ENCODE data around the gene CD22. TPM values are rescaled to one million over a fixed set of nuclear protein-coding genes. Genes with fewer than 3 reads are reported as not detected.

The CD22 gene
- total and polyA plus RNA-seq, 8 donors = 2.0 to 5.7 (median 4.0) TPM; not detected in 3

DNA sequence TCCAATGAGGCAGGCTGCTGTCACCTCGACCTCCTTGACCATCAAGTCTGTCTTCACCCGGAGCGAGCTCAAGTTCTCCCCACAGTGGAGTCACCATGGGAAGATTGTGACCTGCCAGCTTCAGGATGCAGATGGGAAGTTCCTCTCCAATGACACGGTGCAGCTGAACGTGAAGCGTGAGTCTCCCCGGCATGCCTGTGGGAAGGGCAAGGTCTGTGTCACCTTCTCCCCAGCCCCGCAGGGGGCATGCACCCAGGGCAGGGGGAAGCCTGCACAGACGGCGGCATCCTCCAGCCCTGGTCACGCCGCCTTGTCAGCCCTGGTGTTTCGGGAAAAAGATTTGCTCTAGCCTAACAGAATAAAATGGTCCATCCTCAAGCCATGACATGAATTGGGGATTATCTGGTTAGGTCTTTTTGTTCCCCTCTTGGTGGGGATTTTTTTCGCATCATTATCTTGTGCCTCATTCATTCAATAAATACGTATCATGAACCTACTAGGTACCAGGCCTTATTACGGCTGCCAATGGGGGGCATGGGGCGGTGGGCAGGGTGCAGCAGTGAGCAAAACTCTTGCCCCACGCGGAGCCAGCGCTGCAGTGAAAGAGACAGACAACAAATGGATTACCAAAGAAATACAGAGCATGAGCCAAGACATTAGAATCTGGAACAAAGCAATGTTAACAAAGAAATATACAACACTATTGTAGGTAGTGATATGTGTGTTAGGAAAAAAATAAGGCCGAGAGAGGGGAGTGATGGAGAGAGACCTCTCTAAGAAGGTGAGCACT is 7.4 kb downstream of the CD22 start:
- 82 to 89% (median 86%) methylated on average over 21 of the region's 21 CpGs for WGBS, 5 donors
- Histone ChIP-seq H3K27ac (no peak overlapping the region), H3K4me1 (no peaks in the 10 kb centered on the region), H3K9me3 (no peaks in the 10 kb centered on the region), H3K27me3 (peaks cover 0 to 27% (median 9%) of the 10 kb centered on the region in 3 donors), H3K4me3 (no peak overlapping the region), H3K36me3 (no peaks in the 10 kb centered on the region)
- no peak for TF ChIP-seq EP300 (IDR thresholded peaks at IDR 0.05)
- TF ChIP-seq POLR2A (IDR thresholded peaks at IDR 0.05) = no peak
- TF ChIP-seq, protein P1, sequence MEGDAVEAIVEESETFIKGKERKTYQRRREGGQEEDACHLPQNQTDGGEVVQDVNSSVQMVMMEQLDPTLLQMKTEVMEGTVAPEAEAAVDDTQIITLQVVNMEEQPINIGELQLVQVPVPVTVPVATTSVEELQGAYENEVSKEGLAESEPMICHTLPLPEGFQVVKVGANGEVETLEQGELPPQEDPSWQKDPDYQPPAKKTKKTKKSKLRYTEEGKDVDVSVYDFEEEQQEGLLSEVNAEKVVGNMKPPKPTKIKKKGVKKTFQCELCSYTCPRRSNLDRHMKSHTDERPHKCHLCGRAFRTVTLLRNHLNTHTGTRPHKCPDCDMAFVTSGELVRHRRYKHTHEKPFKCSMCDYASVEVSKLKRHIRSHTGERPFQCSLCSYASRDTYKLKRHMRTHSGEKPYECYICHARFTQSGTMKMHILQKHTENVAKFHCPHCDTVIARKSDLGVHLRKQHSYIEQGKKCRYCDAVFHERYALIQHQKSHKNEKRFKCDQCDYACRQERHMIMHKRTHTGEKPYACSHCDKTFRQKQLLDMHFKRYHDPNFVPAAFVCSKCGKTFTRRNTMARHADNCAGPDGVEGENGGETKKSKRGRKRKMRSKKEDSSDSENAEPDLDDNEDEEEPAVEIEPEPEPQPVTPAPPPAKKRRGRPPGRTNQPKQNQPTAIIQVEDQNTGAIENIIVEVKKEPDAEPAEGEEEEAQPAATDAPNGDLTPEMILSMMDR (IDR thresholded peaks at IDR 0.05) = no peak
- no peak for TF ChIP-seq POLR2AphosphoS5 (IDR thresholded peaks at IDR 0.05)
- DNase-seq = no peak
- intact Hi-C loops (cut with DNase I; ENCODE audit: low total_unique reads) = no loop called here

GRCh38 chr19:35337097-35337983 is 8.4 kb downstream of the CD22 start:
- no peak overlapping the region for H3K4me3 ChIP-seq
- no peaks in the 10 kb centered on the region for H3K36me3 ChIP-seq
- intact Hi-C loops (cut with DNase I; ENCODE audit: low total_unique reads) = no loop called here
- TF ChIP-seq POLR2A (IDR thresholded peaks at IDR 0.05) = no peak
- no peak for TF ChIP-seq POLR2AphosphoS5 (IDR thresholded peaks at IDR 0.05)
- H3K9me3 ChIP-seq = no peaks in the 10 kb centered on the region
- H3K27me3 ChIP-seq = peaks cover 0 to 17% (median 4%) of the 10 kb centered on the region in 3 donors
- H3K27ac ChIP-seq = no peak overlapping the region
- no peak for DNase-seq
- H3K4me1 ChIP-seq = no peaks in the 10 kb centered on the region
- 76 to 79% (median 78%) methylated on average over 25 of the region's 25 CpGs for WGBS, 5 donors

DNA sequence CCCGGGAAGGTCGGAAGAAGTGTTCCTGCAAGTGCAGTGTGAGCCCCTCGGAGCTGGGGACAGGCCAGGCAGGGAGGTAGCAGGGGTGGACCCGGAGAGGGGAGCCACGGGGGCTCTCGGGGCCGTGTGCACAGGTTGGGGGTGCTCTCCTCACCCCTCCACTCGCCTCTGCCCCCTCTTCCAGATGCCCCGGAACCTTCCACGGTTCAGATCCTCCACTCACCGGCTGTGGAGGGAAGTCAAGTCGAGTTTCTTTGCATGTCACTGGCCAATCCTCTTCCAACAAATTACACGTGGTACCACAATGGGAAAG is 9.0 kb downstream of the CD22 start:
- no peak for DNase-seq
- TF ChIP-seq POLR2A (IDR thresholded peaks at IDR 0.05) (no peak), EP300 (IDR thresholded peaks at IDR 0.05) (no peak), POLR2AphosphoS5 (IDR thresholded peaks at IDR 0.05) (no peak)
- TF ChIP-seq, protein P1 (IDR thresholded peaks at IDR 0.05) = no peak

GRCh38 chr19:35340431-35340830 is 11.4 kb downstream of the CD22 start:
- Histone ChIP-seq H3K27ac (no peak overlapping the region), H3K36me3 (no peaks in the 10 kb centered on the region), H3K27me3 (peaks cover 0 to 8% (median 0%) of the 10 kb centered on the region in 3 donors), H3K4me1 (no peaks in the 10 kb centered on the region), H3K9me3 (no peaks in the 10 kb centered on the region), H3K4me3 (no peak overlapping the region)
- no peak for DNase-seq
- TF ChIP-seq POLR2AphosphoS5 (IDR thresholded peaks at IDR 0.05) (no peak), POLR2A (IDR thresholded peaks at IDR 0.05) (no peak), EP300 (IDR thresholded peaks at IDR 0.05) (no peak)
- TF ChIP-seq, protein P1 (IDR thresholded peaks at IDR 0.05) = no peak
- 76 to 89% (median 87%) methylated on average over 11 of the region's 11 CpGs for WGBS, 5 donors
- intact Hi-C loops (cut with DNase I; ENCODE audit: low total_unique reads) = no loop called here

More for the DNA sequence above, 9.0 kb downstream of the CD22 start:
- no peaks in the 10 kb centered on the region for H3K36me3 ChIP-seq
- WGBS, 5 donors = 74 to 82% (median 80%) methylated on average over 13 of the region's 13 CpGs
- H3K9me3 ChIP-seq = no peaks in the 10 kb centered on the region
- intact Hi-C loops (cut with DNase I; ENCODE audit: low total_unique reads) = no loop called here
- no peak overlapping the region for H3K4me3 ChIP-seq
- H3K4me1 ChIP-seq = no peaks in the 10 kb centered on the region
- peaks cover 0 to 11% (median 4%) of the 10 kb centered on the region in 3 donors for H3K27me3 ChIP-seq
- H3K27ac ChIP-seq = no peak overlapping the region
